Measurements from ENCODE around the gene CD209.

CD209 gene

GRCh38 chr19:7701654-7702457 is 45.5 kb downstream of the CD209 start, which contains the start of gene FCER2:
FCER2 (minus strand) TSS chr19:7702131; CDS start chr19:7699760, 2,371 bp downstream.
- TF ChIP-seq FOXP2 (optimal IDR thresholded peaks at IDR 0.05; ENCODE audit: borderline replicate concordance, extremely low read depth, extremely low read length, insufficient read depth), result no peak
- TF ChIP-seq TAF1 (IDR thresholded peaks at IDR 0.05; ENCODE audit: borderline replicate concordance, insufficient read depth, low read length), result no peak
- no peak for TF ChIP-seq REST (IDR thresholded peaks at IDR 0.05; ENCODE audit: insufficient read depth in 1 of 2, low read depth in 2 of 2, low read length in 2 of 2)
- no peak for TF ChIP-seq SIN3A (IDR thresholded peaks at IDR 0.05; ENCODE audit: borderline replicate concordance, insufficient read depth, low read length)
- TF ChIP-seq POLR2AphosphoS5 (IDR thresholded peaks at IDR 0.05; ENCODE audit: low read depth, low read length), result no peak

DNA sequence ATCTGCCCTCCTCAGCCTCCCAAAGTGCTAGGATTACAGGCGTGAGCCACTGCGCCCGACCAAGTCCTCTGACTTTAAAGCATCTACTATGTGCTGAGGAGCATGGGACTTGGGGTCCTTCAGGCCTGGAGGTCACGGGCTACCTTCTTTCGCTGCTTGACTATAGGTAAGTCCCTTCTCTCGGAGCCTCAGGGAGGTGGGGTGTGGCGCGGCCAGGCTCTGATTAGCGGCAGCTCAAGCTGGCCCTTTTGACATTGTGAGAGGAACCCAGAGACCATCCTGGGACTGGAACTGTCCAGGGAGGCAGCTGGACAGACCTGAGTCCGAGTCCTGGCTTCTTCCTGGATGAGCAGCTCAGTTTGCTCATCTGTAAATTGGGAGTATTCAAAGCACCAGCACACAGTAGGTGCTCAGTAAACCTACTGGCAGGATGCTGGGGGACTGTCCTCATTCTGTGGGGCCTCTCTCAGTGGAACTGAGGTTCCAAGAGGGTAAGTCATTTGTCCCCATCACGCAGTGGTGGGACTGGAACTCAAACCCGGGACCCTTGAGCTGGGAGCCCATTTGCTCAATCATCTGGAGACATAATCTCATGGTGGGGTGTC is 46.2 kb downstream of the CD209 start:
- TF ChIP-seq POLR2AphosphoS5 (IDR thresholded peaks at IDR 0.05; ENCODE audit: low read depth, low read length), result no peak
- no peak for TF ChIP-seq FOXP2 (optimal IDR thresholded peaks at IDR 0.05; ENCODE audit: borderline replicate concordance, extremely low read depth, extremely low read length, insufficient read depth)
- TF ChIP-seq SIN3A (IDR thresholded peaks at IDR 0.05; ENCODE audit: borderline replicate concordance, insufficient read depth, low read length), result no peak
- no peak for TF ChIP-seq REST (IDR thresholded peaks at IDR 0.05; ENCODE audit: insufficient read depth in 1 of 2, low read depth in 2 of 2, low read length in 2 of 2)
- TF ChIP-seq TAF1 (IDR thresholded peaks at IDR 0.05; ENCODE audit: borderline replicate concordance, insufficient read depth, low read length), result no peak

DNA sequence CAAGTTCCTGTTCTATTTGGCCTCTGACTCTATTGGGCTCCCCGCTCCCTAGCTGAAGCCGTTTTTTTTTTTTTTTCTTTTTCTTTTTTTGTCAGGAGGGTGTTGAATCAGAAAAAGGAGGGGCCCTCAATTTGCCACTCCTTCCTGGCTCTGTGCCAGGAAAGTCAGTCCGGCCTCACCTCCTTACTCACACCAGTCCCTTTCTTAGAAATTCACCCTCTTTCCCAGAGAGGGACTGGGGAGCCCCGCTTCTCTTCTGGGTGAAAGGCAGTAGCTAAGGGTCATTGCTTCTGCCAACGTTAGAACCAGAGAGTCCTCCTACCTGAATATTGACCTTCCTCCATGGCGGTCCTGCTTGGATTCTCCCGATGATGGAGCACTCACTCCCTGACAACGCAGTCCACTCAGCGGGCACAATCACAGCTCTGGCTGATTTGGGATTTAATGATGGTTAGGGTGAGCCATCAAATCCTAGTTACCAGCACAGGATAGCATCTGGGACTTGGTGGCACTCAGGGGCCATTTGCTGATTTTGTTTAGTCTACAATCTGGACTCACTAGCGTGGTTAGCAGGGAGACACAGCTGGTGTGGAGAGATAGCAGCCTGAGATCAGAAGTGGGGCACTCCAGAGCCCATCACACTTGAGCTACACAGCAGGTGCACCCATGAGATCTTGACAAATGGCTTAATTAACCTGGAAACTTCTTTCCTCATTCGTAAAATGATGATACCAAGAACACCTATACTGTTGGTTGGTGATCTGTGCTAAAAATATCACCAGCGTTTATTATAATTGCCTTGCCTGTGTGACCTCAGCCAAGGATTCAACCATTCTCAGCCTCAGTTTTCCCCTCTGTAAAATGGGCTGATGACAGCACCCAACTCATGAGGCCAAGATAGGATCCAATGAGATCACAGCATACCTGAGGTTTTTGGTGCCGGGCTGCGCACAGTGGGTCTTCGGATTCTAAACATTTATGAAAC is 47.6 kb downstream of the CD209 start:
- TF ChIP-seq REST (IDR thresholded peaks at IDR 0.05; ENCODE audit: insufficient read depth in 1 of 2, low read depth in 2 of 2, low read length in 2 of 2) (no peak), FOXP2 (optimal IDR thresholded peaks at IDR 0.05; ENCODE audit: borderline replicate concordance, extremely low read depth, extremely low read length, insufficient read depth) (no peak), POLR2AphosphoS5 (IDR thresholded peaks at IDR 0.05; ENCODE audit: low read depth, low read length) (no peak), TAF1 (IDR thresholded peaks at IDR 0.05; ENCODE audit: borderline replicate concordance, insufficient read depth, low read length) (no peak)

GRCh38 chr19:7699003-7699402 is 48.3 kb downstream of the CD209 start:
- no peak for TF ChIP-seq TAF1 (IDR thresholded peaks at IDR 0.05; ENCODE audit: borderline replicate concordance, insufficient read depth, low read length)
- no peak for TF ChIP-seq SIN3A (IDR thresholded peaks at IDR 0.05; ENCODE audit: borderline replicate concordance, insufficient read depth, low read length)
- no peak for TF ChIP-seq FOXP2 (optimal IDR thresholded peaks at IDR 0.05; ENCODE audit: borderline replicate concordance, extremely low read depth, extremely low read length, insufficient read depth)
- TF ChIP-seq POLR2AphosphoS5 (IDR thresholded peaks at IDR 0.05; ENCODE audit: low read depth, low read length), result no peak
- TF ChIP-seq REST (IDR thresholded peaks at IDR 0.05; ENCODE audit: insufficient read depth in 1 of 2, low read depth in 2 of 2, low read length in 2 of 2), result no peak

Measured in PFSK-1 (cell line).